Skeletal muscle satellite cell (primary cell): Measurements from ENCODE around the gene CR1L.
"Not testable (repeated sequence)": the region's sequence is repeated elsewhere in the genome, so short reads cannot be mapped to it uniquely, and the experiment has no call there.

Experiments
- H3K27me3 ChIP-seq: 2 replicates; pipeline ENCODE4 v1.7.0; 2013; ENCODE audit warnings: low read length; ENCODE audit not compliant: control insufficient read depth, insufficient read depth
- H3K36me3 ChIP-seq: 2 replicates; pipeline ENCODE4 v1.7.0; 2013; ENCODE audit warnings: mild to moderate bottlenecking, control low read depth, low read length; ENCODE audit not compliant: insufficient read depth
- H3K4me1 ChIP-seq: 2 replicates; pipeline ENCODE4 v1.7.0; 2013; ENCODE audit warnings: low read length; ENCODE audit not compliant: control insufficient read depth, insufficient read depth
- H3K4me2 ChIP-seq: 2 replicates; pipeline ENCODE4 v1.7.0; 2013; ENCODE audit warnings: mild to moderate bottlenecking, low read length
- H3K4me3 ChIP-seq: 2 replicates; pipeline ENCODE4 v1.7.0; 2013; ENCODE audit warnings: low read length
- H3K9ac ChIP-seq: 2 replicates; pipeline ENCODE4 v1.7.0; 2013; ENCODE audit warnings: mild to moderate bottlenecking, low read depth, low read length, moderate library complexity
- H3K9me3 ChIP-seq: replicated peaks from 2 replicates; pipeline ENCODE4 v1.7.0; 2013; ENCODE audit warnings: mild to moderate bottlenecking, control low read depth, low read length

CR1L gene

DNA sequence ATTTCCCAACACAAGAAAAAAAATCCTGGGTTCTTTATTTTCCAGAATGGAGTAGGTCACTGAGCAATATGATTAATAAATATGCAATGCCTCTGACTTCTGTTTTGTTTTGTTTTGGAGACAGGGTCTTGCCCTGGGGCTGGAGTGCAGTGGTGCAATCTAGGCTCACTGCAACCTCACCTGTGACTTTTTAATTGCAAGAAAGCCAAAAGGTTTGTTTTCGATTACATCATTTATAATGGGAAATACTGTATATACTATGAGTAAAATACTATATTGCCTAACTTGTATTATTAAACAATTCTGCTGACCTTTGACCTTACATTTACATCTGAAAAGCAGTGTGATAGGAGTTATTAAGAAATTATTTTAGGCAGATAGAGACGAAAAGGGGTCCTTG lies 95.3 kb downstream of the CR1L start:
- H3K4me2 ChIP-seq: no peak overlapping the region
- no peaks in the 10 kb centered on the region for H3K36me3 ChIP-seq
- H3K9me3 ChIP-seq: no peaks in the 10 kb centered on the region
- H3K27me3 ChIP-seq: no peaks in the 10 kb centered on the region
- peaks cover 3% of the 10 kb centered on the region for H3K4me1 ChIP-seq
- H3K4me3 ChIP-seq: no peak overlapping the region
- H3K9ac ChIP-seq: no peak overlapping the region

DNA sequence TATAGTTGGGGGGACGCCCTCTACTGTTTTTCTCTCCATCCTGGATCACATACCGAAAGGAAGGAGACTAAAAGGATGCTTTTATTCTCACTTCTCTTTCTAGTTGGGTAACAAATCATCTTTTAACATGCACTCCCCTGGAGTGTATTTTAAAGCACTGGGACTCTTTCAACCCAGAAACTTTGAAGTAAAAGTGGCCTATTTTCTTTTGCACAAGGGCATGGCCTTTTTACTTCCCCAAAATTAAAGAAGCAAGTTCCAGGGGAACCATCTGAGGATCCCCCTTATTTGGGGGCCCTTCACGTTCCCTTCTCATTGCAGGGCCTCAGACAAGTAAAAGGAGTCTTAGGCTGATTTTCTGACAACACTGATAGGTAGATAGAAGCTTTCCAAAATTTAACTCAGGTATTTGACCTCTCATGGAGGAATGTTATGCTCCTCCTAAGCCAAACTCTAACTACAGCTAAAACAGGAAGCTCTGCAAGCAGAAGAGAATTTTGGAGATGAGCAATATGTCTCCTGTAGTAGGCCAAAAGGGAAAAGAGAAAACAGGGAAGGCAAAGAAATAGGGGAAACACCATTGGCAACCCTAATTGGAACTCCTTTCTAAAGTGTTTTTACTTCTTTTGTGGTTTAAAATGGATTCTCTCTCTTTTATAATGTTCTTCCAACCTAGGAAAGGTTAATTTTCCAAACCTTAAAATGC lies 98.1 kb downstream of the CR1L start:
- no peaks in the 10 kb centered on the region for H3K9me3 ChIP-seq
- H3K9ac ChIP-seq: no peak overlapping the region
- no peak overlapping the region for H3K4me3 ChIP-seq
- H3K4me1 ChIP-seq: peaks cover 16% of the 10 kb centered on the region
- no peaks in the 10 kb centered on the region for H3K36me3 ChIP-seq
- no peak overlapping the region for H3K4me2 ChIP-seq
- H3K27me3 ChIP-seq: no peaks in the 10 kb centered on the region

GRCh38 chr1:207744000-207744534 lies 99.1 kb downstream of the CR1L start:
- H3K4me1 ChIP-seq: peaks cover 16% of the 10 kb centered on the region
- no peak overlapping the region for H3K4me2 ChIP-seq
- H3K27me3 ChIP-seq: no peaks in the 10 kb centered on the region
- no peaks in the 10 kb centered on the region for H3K36me3 ChIP-seq
- H3K9ac ChIP-seq: no peak overlapping the region
- H3K4me3 ChIP-seq: no peak overlapping the region
- no peaks in the 10 kb centered on the region for H3K9me3 ChIP-seq

GRCh38 chr1:207745285-207745684 lies 100.4 kb downstream of the CR1L start:
- Histone ChIP-seq H3K36me3 (no peaks in the 10 kb centered on the region), H3K27me3 (no peaks in the 10 kb centered on the region), H3K4me2 (peak overlapping the region; percentile 9), H3K4me3 (no peak overlapping the region), H3K9me3 (no peaks in the 10 kb centered on the region), H3K4me1 (peaks cover 16% of the 10 kb centered on the region), H3K9ac (no peak overlapping the region)

GRCh38 chr1:207745839-207746767 lies 101.2 kb downstream of the CR1L start:
- no peak overlapping the region for H3K9ac ChIP-seq
- no peak overlapping the region for H3K4me3 ChIP-seq
- H3K36me3 ChIP-seq: no peaks in the 10 kb centered on the region
- H3K4me1 ChIP-seq: peaks cover 18% of the 10 kb centered on the region
- peak overlapping the region; percentile 9 for H3K4me2 ChIP-seq
- H3K27me3 ChIP-seq: no peaks in the 10 kb centered on the region
- H3K9me3 ChIP-seq: no peaks in the 10 kb centered on the region

- H3K36me3 ChIP-seq: no peaks in the 10 kb centered on the region
- H3K27me3 ChIP-seq: no peaks in the 10 kb centered on the region
These were observed 102.9 kb downstream of the CR1L start for GRCh38 chr1:207747627-207748492.

GRCh38 chr1:207748737-207749528 lies 104.0 kb downstream of the CR1L start:
- no peak overlapping the region for H3K9ac ChIP-seq
- no peaks in the 10 kb centered on the region for H3K9me3 ChIP-seq

More at GRCh38 chr1:207747627-207748492, 102.9 kb downstream of the CR1L start:
- no peak overlapping the region for H3K4me3 ChIP-seq
- no peak overlapping the region for H3K4me2 ChIP-seq
- H3K4me1 ChIP-seq: peaks cover 24% of the 10 kb centered on the region
- H3K9me3 ChIP-seq: no peaks in the 10 kb centered on the region
- no peak overlapping the region for H3K9ac ChIP-seq

DNA sequence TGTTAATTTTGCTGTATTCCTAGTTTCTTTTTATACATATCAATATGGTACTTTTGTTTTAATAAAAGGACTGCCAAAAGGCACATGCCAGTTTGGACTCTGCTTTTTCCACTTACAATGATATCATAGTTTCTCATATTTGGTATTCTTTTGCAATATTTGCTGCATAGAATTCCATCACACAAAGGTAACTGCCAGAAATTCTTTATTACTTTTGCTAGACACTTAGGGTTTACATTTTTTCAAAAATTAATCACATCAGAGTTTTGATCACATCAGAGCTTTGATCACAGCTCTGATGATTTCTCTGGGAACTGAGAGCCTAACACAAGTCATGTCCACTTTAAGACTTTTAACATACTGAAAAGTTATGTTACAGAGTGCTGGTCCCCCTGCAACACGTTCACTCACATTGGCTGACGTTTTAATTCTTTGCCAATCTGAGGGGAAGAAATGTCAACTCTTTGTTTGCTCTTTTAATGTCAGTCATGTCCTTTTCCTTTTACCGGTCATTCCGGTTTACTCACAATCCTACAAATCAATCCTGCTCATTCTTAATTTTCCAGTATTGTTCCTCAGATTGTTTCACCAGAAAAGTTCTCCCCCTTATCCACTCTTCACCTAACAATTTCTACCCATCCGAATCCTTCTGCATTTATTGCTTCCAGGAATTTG lies 105.8 kb downstream of the CR1L start:
- Histone ChIP-seq H3K36me3 (no peaks in the 10 kb centered on the region), H3K4me3 (peak overlapping the region; percentile 98), H3K9me3 (no peaks in the 10 kb centered on the region), H3K4me2 (peak overlapping the region; percentile 98), H3K27me3 (no peaks in the 10 kb centered on the region), H3K9ac (peak overlapping the region; percentile 92), H3K4me1 (peaks cover 31% of the 10 kb centered on the region)

More at GRCh38 chr1:207748737-207749528, 104.0 kb downstream of the CR1L start:
- Histone ChIP-seq H3K27me3 (no peaks in the 10 kb centered on the region), H3K4me1 (peaks cover 31% of the 10 kb centered on the region), H3K4me3 (no peak overlapping the region), H3K36me3 (no peaks in the 10 kb centered on the region), H3K4me2 (no peak overlapping the region)

- not testable (repeated sequence) for H3K9me3 ChIP-seq, H3K27me3 ChIP-seq, H3K36me3 ChIP-seq
- Histone ChIP-seq H3K4me1 (peaks cover 29% of the 10 kb centered on the region), H3K9ac (peak overlapping the region; percentile 92), H3K4me2 (peak overlapping the region; percentile 98), H3K4me3 (peak overlapping the region; percentile 98)
These were observed 106.5 kb downstream of the CR1L start for GRCh38 chr1:207751463-207751789.

GRCh38 chr1:207751790-207752455 lies 107.0 kb downstream of the CR1L start, which contains the start of gene CD46:
Gene CD46, plus strand, starts transcription at chr1:207752054. Its CDS starts 159 bp downstream, at chr1:207752213.
- peak within 1 kb of the TSS; percentile 92 for H3K9ac ChIP-seq
- H3K4me1 ChIP-seq: peaks cover 29% of the 10 kb centered on the region
- H3K27me3 ChIP-seq: no peaks in the 10 kb centered on the region

More at GRCh38 chr1:207751790-207752455, 107.0 kb downstream of the CR1L start, which contains the start of gene CD46:
- peak within 1 kb of the TSS; percentile 98 for H3K4me2 ChIP-seq
- H3K9me3 ChIP-seq: no peaks in the 10 kb centered on the region
- peak within 1 kb of the TSS; percentile 98 for H3K4me3 ChIP-seq
- no peaks in the 10 kb centered on the region for H3K36me3 ChIP-seq
